Measurements from ENCODE around the gene CLIC5.

GRCh38 chr6:46014046-46014445, 1.6 kb downstream of the CLIC5 start:
- no peak for TF ChIP-seq CTCF (IDR thresholded peaks at IDR 0.05)
- no peak for TF ChIP-seq POLR2A (IDR thresholded peaks at IDR 0.05)
- TF ChIP-seq POLR2AphosphoS5 (IDR thresholded peaks at IDR 0.05): no peak
- TF ChIP-seq EP300 (IDR thresholded peaks at IDR 0.05): no peak
